NCI-H187 (cell line): ENCODE data around the gene ZBTB20.

Source experiments
- DNase-seq, 2 experiments: peaks; one replicate each; lab custom pipeline; 2025; lab: John Stamatoyannopoulos, UW

The ZBTB20 gene

DNA sequence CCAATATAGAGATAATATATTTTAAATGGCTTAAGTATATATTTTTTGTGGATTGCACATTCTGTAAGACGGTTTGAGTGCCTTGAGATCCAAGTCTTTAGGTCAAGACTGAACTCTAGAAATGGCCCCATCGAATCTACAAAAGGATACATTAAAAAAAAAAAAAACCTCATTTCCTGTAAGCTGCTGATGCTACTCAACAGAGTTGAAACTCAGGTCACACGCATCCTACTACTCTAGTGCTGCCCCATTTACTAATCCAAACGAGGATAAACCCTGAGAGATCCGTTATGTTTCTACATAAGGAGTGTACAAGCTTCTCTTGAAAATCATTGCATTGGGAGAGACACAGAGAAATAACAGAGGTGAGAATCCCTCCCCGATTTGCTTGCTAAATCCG, 666.0 kb downstream of the ZBTB20 start:
- DNase-seq, result no peak

DNA sequence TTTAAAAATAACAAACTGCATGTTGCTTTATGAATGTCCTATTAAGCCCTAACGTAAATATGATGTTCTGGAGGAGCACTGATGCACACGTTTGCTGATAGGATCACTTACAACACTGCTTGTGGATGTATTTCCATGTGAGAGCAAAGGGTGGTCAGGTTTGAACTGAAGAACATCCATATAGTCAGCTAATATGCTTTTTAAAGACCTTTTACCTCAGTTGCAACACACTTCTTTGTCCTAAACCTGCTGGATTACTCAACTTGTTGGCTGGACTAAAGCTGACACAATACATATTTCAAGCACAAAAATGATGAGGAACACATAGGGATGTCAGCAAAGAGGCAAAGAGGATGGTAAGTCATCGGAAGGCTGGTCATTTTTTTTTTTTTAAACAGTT, 666.6 kb downstream of the ZBTB20 start:
- no peak for DNase-seq

DNA sequence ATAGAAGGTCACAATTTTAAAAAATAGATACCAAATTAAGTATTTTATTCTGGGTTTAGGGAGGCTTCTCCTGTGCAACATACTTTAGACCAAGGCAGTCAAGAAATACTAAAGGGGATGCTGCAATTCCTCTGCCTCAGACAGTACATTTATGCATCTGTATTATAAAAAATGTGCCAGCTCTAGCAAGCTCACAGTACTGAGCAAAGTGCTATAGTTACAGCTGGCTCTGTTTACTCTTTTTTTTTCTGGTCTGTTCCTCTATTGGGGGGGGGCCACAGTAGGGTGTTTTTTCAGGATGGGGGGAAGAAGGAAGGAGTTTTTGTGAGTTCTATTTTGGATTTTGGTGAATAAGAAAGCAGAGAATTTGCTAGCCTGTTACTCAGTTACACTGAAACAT, 668.3 kb downstream of the ZBTB20 start:
- DNase-seq, result no peak

DNA sequence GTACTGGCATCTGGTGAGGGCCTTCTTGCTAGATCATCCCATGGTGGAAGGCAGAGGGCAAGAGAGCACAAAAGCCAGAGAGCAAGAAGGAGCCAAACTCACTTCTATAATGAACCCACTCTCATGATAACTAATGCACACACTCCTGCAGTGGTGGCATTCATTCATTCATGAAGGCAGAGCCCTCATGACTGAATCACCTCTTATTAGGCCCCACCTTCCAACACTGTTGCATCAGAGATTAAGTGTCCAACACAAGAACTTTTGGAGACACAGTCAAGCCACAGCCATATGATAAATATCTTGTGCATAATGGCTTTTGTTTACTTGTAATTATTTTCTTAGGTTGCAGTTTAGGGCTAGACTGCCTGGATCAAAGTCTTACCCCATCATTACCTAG, 670.6 kb downstream of the ZBTB20 start:
- DNase-seq, result no peak

DNA sequence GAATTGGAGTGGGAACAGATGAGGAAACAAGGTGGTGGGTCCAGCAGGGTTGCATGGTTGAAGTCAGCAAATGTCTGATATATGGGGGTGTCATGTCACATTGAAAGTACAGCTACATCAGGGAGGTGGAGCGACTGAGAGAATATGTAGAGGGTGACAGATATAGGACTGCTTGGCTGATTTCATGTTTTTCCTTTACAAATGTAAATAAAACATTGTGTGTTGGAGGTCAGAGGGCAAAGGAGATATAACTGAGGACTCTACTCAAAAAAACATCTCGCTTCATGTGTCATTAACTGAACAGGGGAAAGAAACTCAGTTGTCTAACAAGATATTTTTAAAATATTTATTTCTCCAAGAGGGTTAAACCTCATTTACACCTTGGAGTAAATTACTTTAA, 675.6 kb downstream of the ZBTB20 start:
- DNase-seq, result no peak

DNA sequence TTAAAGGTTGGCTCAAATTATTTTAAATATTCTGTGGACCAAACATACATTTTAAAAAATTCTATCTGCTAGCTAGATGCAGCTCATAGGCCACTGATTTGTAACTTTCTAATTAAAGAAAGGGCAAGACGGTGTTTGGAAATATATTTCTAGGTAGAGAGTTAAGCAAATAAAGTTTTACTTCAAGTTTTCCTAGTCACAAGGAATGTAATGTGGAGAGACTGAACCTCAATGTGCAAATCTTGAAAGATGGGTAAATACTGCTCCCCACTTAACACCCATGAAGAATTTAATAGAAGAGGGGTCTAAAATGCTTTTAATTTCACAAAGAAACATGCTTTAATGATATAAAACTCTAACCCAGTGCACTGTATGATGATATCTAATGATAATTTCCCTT, 678.0 kb downstream of the ZBTB20 start:
- no peak for DNase-seq

DNA sequence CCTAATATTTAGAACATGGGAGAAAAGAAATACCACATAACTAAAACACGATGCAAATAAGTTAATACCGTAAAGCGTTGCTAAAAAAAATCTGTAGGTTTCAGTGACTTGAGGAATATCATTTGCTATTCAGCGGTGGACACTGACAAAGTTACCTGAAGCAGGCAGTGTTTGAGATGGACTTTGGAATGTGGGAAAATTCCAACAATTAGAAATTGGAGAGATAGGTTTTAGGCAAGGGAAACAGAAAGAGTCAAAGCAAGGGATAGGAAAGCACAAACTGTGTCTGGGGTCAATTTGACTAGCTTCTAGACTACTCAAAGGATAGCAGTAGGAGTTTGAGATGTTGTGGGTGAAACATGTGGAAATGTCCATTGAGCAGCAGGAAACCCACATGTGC, 680.3 kb downstream of the ZBTB20 start:
- no peak for DNase-seq

DNA sequence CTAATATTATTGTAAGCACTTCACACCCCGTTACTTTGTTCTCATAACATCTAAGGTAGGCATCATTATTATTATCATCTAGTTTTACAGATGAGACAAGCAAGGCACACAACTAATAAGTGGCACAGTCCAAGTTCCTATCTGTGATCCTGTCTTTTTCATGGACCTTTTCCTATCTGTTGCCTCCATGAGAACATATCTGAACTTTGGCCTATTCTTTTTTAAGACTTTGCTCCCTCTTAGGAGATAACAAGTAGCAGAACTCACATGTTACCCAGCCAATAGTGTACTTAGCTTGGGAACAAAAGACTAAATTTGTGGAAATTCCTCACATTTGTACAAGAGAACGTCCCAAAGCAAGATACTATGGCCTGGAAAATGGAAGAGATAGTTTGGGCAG, 680.8 kb downstream of the ZBTB20 start:
- DNase-seq, result no peak

DNA sequence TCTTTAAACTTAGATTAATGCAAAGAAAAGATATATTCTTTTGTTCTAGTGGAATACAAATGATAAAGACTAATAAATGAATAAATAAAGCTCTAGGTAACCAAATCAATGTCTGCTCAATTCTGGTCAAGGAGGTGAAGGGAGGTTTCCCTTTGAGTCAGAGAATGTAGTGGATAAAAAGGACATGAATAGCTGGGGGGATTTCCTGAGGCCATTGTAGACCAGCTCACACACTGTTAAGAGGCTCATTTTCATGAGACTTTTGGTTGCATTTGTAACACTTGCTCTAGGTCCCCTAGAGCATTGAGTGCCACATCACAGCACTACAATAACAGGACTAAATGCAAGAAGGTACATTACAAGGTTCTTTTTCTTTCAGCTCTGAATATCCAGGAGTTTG, 682.5 kb downstream of the ZBTB20 start:
- no peak for DNase-seq

DNA sequence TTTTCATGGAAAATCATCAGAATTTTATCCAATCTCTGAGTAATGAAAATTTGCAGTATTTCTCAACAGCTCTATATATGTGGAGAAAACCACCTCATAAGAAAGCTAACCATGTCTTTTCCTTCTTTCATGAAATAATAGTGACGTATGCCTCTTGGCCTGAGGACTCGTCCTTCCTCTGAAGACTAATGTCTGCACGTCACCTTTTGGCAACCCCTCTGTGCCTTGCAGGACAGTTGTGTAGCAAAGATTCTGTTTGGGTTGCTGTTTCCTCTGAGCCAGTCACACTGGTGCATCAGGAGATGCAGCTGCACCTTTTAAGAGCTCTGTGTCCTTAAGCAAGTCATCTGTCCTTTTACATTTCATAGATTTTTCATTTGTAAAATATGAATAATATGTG, 684.3 kb downstream of the ZBTB20 start:
- no peak for DNase-seq

DNA sequence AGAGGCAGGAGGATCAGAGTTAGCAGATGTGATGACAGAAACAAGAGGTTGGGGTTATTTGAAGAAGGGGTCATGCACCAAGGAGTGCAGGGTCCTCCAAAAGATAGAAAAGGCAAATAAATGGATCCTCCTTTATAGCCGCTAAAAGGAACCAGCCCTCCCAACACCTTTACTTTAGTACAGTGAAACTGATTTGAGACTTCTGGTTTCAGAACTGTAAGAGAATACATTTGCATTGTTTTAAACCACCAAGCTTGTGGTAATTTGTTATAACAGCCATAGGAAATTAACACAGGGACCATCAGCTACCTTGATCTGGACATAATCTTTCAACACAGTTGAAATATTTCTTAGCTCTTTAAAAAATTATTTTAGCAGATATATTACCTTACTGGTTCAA, 686.6 kb downstream of the ZBTB20 start:
- no peak for DNase-seq

DNA sequence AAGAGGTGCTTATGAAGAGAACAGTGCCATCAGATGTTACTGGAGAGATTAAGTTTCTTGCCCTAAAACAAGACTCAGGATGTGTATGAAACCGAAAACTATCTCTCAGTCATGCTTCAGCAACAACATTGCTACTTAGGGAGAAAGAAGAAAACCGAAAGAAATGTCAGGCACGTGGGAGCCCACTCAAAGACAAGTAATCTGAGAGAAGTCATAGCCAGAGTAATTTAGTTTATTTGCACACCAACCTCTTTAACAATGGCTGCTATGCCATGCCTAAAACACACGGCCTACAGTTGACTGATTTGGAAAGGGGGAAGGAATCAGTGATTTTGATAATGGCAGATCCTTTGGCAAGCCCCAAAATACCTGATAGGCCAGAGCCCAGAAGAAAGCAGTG, 690.3 kb downstream of the ZBTB20 start:
- peak in 1 of 2 experiments; percentile 40 for DNase-seq

DNA sequence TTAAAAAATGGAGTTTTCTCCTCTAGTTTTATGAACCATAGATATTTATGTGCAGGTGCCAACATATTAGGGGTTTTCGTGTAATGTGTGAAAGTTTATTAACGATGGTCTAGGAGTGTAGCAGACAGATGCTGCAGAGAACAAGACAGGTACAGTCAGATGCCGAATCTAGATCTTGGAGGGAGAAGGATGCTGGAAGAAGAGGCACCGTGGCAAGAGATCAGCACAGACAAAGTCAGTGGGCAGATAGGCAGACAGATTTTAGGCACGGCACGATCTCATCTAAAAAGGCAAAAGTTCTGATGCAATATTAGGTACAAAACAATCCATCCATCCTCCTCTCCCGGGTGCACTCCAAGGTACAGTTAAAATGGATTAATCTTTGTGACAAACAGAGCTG, 691.7 kb downstream of the ZBTB20 start:
- no peak for DNase-seq

DNA sequence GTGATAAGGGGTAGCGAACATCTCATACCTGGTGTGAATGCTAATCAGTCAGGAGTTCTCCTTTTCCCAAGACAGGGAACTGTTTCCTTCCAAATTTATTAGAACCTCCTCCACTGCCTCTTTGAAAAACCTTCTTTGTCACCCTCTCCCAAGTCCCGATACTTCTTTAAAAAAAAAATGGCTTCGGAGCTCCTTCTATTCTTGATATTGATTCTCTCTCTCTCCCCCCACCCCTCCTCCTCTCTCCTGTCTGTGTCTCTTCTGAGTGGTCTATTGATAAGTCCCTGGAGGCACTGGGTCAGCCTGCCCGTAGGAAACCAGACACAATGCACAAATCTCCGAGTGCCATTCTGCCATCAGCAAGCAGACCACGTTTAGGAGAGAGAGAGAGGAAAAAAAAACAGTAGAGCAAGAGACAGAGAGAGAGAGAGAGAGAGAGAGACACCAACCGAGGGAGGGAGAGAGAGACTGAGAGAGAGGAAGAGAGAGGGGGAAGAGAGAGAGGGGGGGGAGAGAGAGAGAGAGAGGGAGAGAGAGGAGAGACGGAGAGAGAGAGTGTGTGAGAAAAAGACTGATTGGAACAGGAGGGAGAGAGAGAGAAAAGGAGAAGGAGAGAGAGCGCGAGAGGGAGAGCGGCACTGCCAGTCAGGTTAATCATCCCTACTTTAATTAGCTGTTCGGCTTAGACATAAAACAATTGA, 692.4 kb downstream of the ZBTB20 start:
- peak; percentile 29 to 57 for DNase-seq

DNA sequence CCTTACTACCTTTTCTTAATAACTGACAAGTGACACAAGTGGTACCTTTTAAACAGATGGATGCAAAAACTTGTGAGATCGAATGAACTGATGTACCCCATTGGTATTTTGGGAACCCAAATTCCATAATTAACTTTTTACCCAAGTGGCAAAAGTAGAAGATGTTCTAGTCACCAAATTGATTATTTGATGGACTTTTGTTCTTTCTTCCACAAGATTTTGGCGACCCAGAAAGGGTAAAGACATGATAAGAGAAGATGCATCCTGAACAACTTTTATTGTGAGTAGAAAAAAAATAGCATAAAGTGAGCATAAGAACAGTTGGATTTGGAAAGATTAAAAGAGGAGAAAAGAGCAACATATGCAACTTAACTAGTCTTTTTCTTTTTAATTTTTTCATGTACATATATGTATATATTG, 693.7 kb downstream of the ZBTB20 start:
- no peak for DNase-seq

DNA sequence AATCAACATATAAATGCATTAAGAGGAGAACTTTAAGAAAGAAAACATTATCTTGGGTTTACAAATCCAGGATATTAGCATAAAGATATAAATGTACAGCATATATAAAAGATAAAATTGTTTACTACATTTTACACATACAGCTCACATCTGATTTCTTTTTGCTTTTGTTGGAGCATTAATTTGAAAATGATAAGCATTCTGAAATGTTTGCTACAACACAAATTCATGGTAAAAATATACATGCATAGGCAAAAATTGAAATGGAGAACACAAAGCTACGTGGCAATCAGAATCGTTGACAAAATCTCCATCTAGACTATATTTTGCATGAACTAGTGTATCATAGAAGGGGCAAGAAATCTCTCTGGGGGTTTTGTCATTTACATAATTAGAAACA, 694.2 kb downstream of the ZBTB20 start:
- no peak for DNase-seq

DNA sequence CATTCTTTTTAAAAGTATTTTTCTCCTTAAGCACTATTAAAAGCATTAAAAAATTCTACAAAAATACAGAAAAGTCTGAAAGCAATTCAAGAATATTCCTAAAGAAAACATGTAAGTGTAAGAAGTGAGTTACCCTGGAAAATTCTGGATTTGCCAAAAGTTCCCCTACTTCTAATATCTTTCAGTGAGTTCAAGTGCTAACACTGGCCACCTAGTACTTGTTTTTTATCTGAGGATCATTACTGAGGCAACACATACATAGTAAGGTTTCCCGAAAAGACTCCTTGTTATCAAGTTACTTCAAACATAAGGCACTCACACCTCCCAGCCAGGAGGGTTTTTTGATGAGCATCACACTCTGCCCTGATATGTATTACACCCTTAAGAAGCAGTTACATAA, 694.8 kb downstream of the ZBTB20 start:
- no peak for DNase-seq

DNA sequence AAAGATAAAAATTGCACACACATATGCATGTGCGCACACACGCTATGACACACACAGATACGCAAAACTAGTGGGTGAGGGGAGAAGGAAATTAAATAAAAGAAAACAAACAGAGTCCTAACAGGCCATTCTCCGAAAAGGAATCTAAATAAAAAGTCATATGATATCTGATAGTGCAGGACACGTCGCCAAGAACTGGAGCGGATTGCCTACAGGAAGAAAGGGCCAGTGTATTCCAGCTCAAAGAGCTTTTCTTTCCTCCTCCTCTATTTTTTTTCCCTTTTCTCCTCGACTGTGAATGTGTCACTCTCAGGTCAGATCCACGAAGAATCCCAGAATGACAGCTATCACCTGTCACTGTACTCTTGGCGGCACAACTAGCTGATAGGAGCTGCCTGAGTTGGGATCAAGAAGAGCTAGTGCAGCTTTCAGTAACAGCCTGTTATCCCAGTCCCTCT, 695.5 kb downstream of the ZBTB20 start:
- peak in 1 of 2 experiments; percentile 20 for DNase-seq

DNA sequence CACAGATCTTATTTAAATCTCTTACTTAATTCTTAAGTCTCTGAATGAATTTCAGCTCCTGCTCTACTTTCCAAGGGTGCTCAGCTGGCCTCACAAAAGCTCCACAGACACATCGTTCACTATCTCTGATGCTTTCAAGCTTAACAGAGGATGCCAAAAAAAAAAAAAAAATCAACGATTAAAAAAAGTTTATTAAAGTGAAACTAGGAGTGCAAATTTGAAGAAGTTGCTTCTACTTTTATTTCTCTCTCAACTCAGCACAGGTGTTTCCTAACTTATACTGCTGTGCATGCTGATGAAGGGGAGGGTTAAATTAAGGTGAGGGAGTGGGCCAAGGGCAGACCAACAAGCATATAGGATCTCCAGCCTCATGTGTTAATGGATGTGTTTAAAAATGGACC, 696.0 kb downstream of the ZBTB20 start:
- no peak for DNase-seq

DNA sequence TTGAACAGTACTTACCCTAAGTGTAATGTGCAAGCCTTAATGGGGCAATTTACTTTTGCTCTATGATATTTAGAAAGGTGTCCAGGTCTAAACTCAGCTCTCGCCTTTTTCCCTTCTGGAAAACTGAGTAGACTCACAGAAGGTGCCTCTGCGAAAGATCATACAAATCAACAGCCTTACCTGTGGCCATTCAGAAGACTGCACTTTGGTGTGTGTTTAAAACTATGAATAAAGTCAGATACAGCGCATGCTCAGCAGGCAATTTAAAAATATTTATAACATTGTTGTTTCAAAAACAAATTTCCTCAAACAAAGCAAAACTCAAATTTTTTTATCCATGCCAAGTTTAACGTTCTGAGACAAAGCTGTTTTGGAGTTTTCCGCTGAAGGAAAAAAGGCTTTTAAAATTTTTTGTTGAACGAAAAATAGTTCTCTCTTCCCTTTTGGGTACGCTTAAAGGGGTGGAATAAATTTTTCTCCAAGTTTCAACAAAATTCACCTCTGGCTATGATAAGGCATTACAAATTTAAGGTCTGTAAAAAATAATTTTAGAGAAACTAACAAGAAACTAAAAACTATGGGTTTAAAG, 697.0 kb downstream of the ZBTB20 start:
- no peak for DNase-seq

DNA sequence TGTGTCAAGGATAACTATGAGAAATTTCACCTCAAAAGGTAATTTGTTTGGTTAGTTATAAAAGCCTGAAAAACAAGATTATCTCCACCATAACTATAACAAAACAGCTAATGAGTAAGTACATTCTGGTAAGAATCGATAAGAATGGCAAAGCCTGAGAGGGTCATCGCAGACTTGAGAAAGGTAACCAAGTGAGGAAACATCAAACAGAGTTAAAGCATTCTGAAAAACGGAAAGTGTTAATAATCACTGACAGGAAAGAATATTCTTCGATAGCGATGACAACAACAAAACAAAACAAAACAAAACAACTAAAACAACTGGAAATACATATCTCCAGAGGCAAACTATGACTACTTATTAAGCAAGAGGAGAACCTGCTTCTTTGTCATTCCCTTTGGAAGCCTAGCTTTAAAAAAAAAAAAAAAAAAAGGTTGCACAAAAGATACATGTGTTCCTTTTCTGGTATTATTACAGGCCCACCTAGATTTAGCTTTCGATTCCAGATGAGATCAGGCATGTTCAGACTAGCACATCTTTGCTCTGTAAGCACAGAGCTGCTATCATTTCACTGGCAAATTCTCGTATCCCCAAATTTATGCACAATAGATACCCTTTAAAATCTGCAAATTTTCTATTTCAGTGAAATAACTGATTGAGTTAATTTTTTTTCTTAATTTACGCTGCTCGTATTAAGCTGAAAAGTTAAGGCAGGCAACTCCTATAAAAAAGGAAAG, 697.6 kb downstream of the ZBTB20 start:
- no peak for DNase-seq

DNA sequence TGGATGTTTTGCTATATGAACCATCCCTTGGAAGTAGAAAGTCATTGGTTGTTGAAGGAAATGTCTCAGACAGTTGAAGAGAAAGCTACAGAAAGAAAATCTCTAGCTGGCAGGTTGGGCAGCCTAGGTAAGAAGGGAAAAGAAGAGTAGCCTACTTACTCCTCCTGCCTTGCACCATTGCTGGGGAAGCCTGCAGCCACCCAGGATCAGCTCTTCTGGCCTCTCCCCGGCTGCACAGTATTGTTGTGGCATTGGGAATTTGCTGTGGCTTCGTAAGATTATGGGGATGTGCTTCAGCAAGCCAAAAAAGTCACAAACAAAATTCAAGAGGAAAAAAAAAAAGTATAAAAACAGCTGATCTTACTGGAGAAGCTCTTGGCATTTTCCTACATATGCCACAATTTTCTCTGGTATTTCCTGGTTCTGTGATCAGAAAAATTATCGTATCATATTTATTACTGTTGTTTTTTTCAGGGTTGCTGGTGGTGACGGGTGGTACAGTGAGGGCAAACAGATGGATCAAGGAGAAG, 699.1 kb downstream of the ZBTB20 start:
- no peak for DNase-seq

DNA sequence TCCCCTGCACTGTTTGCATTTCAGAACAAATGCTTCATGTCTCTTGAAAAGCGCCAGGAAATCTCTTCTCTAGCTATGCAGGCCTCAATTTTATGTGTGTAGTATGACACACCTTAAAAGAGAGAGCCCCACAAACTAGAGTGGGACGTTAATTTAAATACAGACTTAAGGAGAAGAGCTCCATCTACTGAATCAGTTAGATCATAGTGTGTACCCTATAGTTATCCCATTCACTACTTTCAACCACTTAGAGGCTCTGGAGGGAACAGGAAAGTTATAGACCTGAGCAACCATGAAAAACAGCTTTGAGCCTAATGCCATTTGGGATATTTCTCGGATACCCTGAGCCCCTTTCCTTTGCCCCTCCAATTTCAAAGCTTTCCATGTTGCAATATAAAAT, 699.5 kb downstream of the ZBTB20 start:
- DNase-seq, result no peak
